K562 (cell line): ENCODE results near the gene ZNF148. TPM values are rescaled to one million over a fixed set of nuclear protein-coding genes. Genes with fewer than 3 reads are reported as not detected.

Experiments used
- ATF6 ChIP-seq: sonication (generic); formaldehyde crosslinking; IDR thresholded peaks from 2 replicates; pipeline ENCODE4 v1.4.0; 2020; ENCODE audit warnings: mild to moderate bottlenecking, missing genetic modification reagents
- DDX20 ChIP-seq: fragments of 450-650 bp; IDR thresholded peaks from 2 replicates; pipeline ENCODE4 v1.6.1; 2016; ENCODE audit warnings: missing genetic modification characterization, low read depth, mild to moderate bottlenecking, missing compliant biosample characterization, moderate library complexity
- E4F1 ChIP-seq: fragments of 250-450 bp; sonication (Bioruptor Pico); IDR thresholded peaks from 2 replicates; pipeline ENCODE4 v1.5.0; 2021; ENCODE audit warnings: mild to moderate bottlenecking, borderline replicate concordance
- ETS1 ChIP-seq: conservative IDR thresholded peaks from 2 replicates; pipeline ENCODE4 v1.6.1; 2011; ENCODE audit warnings: low read depth, mild to moderate bottlenecking, low read length; ENCODE audit not compliant: control insufficient read depth
- MCM3 ChIP-seq: fragments of 450-650 bp; IDR thresholded peaks from 2 replicates; pipeline ENCODE4 v1.6.1; 2016
- MXI1 ChIP-seq: IDR thresholded peaks from 2 replicates; pipeline ENCODE4 v1.6.1; 2011; ENCODE audit warnings: low read depth, mild to moderate bottlenecking, improper control_type of control experiment, low read length
- PATZ1 ChIP-seq: fragments of 250-450 bp; sonication (Bioruptor Pico); IDR thresholded peaks from 2 replicates; pipeline ENCODE4 v1.5.0; 2020; ENCODE audit warnings: mild to moderate bottlenecking, borderline replicate concordance
- POLR2A ChIP-seq: fragments of 450-650 bp; conservative IDR thresholded peaks from 2 replicates; pipeline ENCODE4 v1.6.1; 2016
- THAP12 ChIP-seq: fragments of 250-450 bp; sonication (Bioruptor Pico); IDR thresholded peaks from 2 replicates; pipeline ENCODE4 v1.9.0; 2021; ENCODE audit warnings: mild to moderate bottlenecking, inconsistent platforms
- ZNF165 ChIP-seq: fragments of 250-450 bp; sonication (Bioruptor Pico); IDR thresholded peaks from 2 replicates; pipeline ENCODE4 v1.4.0; 2020; ENCODE audit warnings: borderline replicate concordance
- polyA plus RNA-seq, 8 experiments: library from polyadenylated mRNA; depleted of rRNA in 4 of 8; stranded (reverse) in 5 of 8; unstranded in 3 of 8; fragments of >200 nt; fragmentation: Nextera tagmentation in 2 of 8; fragmentation: Illumina TruSeq in 1 of 8; extraction: Ambion mirVana in 2 of 8; extraction: Trizol in 1 of 8; gene quantifications; 2 replicates each; pipeline versions ENCODE4 v1.2.1 to v1.2.3, GENCODE V29; 2011 to 2014; ENCODE audit warnings: inconsistent platforms in 1 of 8, missing spikeins in 1 of 8
- total RNA-seq, 7 experiments: library from RNA; depleted of rRNA in 6 of 7; stranded (reverse); fragments of >200 nt in 6 of 7; fragmentation: Illumina TruSeq in 2 of 7; extraction: Trizol in 2 of 7; gene quantifications; 2 replicates each; pipeline versions ENCODE4 v1.2.1 to v1.2.3, GENCODE V29; 2011 to 2021; ENCODE audit warnings: low replicate concordance in 1 of 7

The ZNF148 gene
- total and polyA plus RNA-seq, 9 of the 15 experiments (the other 6 are each of a cell fraction or from before 2014, with no cell fraction given) = 2.7 to 15.1 (median 8.3) TPM

GRCh38 chr3:125381314-125381713 is 6.2 kb upstream of the ZNF148 start (continued):
- TF ChIP-seq ZNF165 (CRISPR knock-in tag) = no peak
- no peak for TF ChIP-seq PATZ1 (CRISPR knock-in tag)
- TF ChIP-seq DDX20 (tag) = no peak
- no peak for TF ChIP-seq MCM3
- no peak for TF ChIP-seq POLR2A
- TF ChIP-seq E4F1 (CRISPR knock-in tag) = no peak
- TF ChIP-seq MXI1 = no peak
- TF ChIP-seq ATF6 = no peak
- no peak for TF ChIP-seq THAP12 (CRISPR knock-in tag)
- TF ChIP-seq ETS1 = no peak
